ENCODE measurements around the gene SP3.

DNA sequence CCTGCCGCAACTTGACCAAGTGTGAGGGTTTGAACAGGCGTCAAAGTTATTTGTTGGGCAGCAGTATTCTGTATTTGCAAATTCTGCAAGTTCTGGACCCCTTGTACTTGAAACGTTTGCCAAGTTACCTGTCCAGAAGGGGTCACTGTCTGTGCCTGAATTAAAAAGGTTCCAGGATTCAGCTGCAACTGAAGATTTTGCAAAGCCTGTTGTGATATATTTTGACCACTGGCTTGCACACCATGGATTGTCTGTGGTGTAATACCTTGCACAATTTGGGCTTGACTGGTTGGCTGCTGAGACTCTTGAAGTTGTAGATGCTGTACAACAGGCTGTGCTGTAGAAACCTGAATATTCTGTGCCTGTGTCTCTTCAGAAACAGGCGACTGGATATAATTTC is 10.2 kb downstream of the SP3 start:
- TF ChIP-seq CTCF (IDR thresholded peaks at IDR 0.05) (no peak), POLR2A (IDR thresholded peaks at IDR 0.05) (no peak), EP300 (IDR thresholded peaks at IDR 0.05) (no peak), POLR2AphosphoS5 (IDR thresholded peaks at IDR 0.05) (no peak)
